HG03520 (cell line): ENCODE data around the gene WDR87.
"Not testable (repeated sequence)": the region's sequence is repeated elsewhere in the genome, so short reads cannot be mapped to it uniquely, and the experiment has no call there.

Source experiments
- ATAC-seq: cut with Tn5 transposase; IDR thresholded peaks from one replicate; pipeline ENCODE4 v1.9.1; 2021; ENCODE audit warnings: mild to moderate bottlenecking, moderate library complexity; ENCODE audit not compliant: unreplicated experiment

The WDR87 gene

GRCh38 chr19:37893845-37894575 lies 12.4 kb downstream of the WDR87 start:
- no peak for ATAC-seq

GRCh38 chr19:37886571-37886970 lies 19.8 kb downstream of the WDR87 start:
- ATAC-seq, result no peak

- ATAC-seq, result no peak
These were observed 21.0 kb downstream of the WDR87 start for GRCh38 chr19:37885392-37885791.

GRCh38 chr19:37877147-37877546 lies 29.2 kb downstream of the WDR87 start:
- no peak for ATAC-seq

- ATAC-seq, result no peak
These were observed 30.4 kb downstream of the WDR87 start for GRCh38 chr19:37876032-37876431.

- ATAC-seq, result no peak
These were observed 31.6 kb downstream of the WDR87 start for GRCh38 chr19:37874784-37875183.

GRCh38 chr19:37872383-37872782 lies 34.0 kb downstream of the WDR87 start:
- ATAC-seq, result no peak

GRCh38 chr19:37869766-37870340 lies 36.5 kb downstream of the WDR87 start:
- no peak for ATAC-seq

- no peak for ATAC-seq
These were observed 38.6 kb downstream of the WDR87 start for GRCh38 chr19:37867831-37868230.

- not testable (repeated sequence) for ATAC-seq
These were observed 40.5 kb downstream of the WDR87 start for GRCh38 chr19:37865930-37866329.

- no peak for ATAC-seq
These were observed 41.9 kb downstream of the WDR87 start for GRCh38 chr19:37864501-37864900.

- ATAC-seq, result no peak
These were observed 51.3 kb downstream of the WDR87 start for GRCh38 chr19:37855098-37855497.

GRCh38 chr19:37845932-37846331 lies 60.5 kb downstream of the WDR87 start:
- no peak for ATAC-seq
